Activated B cell treated with CpG ODN at 0.5 μM for 24 hours (primary cell): ENCODE measurements around the gene TATDN2. TPM values are rescaled to one million over a fixed set of nuclear protein-coding genes. Genes with fewer than 3 reads are reported as not detected.

Experiments used
- ATAC-seq: fragments of 200-7000 bp; cut with Tn5 transposase; one replicate; pipeline ENCODE4 v1.10.0; 2021; ENCODE audit warnings: low read depth, mild to moderate bottlenecking, moderate library complexity
- CTCF ChIA-PET: fragments of 350-600 bp; sonication (Branson Sonifier 250); formaldehyde crosslinking; loops from one replicate; lab custom pipeline; 2021; ENCODE audit warnings: antibody characterized with exemption; lab: Charles Lee
- POLR2A ChIA-PET: fragments of 350-600 bp; sonication (Branson Sonifier 250); formaldehyde crosslinking; loops from one replicate; lab custom pipeline; 2021; ENCODE audit warnings: antibody characterized with exemption; lab: Charles Lee
- DNase-seq: peaks from one replicate; pipeline ENCODE4 v3.0.0; 2022
- H3K27ac Mint-ChIP-seq: one replicate; pipeline ENCODE4 v1.8.0; 2020; ENCODE audit warnings: mixed read lengths
- H3K27me3 Mint-ChIP-seq: one replicate; pipeline ENCODE4 v1.8.0; 2021; ENCODE audit warnings: mixed read lengths
- H3K36me3 Mint-ChIP-seq: one replicate; pipeline ENCODE4 v1.8.0; 2021; ENCODE audit warnings: low read depth, mixed read lengths
- H3K4me1 Mint-ChIP-seq: one replicate; pipeline ENCODE4 v1.8.0; 2021; ENCODE audit warnings: mixed read lengths
- H3K4me3 Mint-ChIP-seq: one replicate; pipeline ENCODE4 v1.8.0; 2020; ENCODE audit warnings: mild to moderate bottlenecking, mixed read lengths
- H3K9me3 Mint-ChIP-seq: one replicate; pipeline ENCODE4 v1.8.0; 2020; ENCODE audit warnings: mixed read lengths
- intact Hi-C: fragments of 100-400 bp; cut with micrococcal nuclease; formaldehyde crosslinking; loops from one replicate; pipeline ENCODE4 v1.15.1; 2024
- total RNA-seq: library from RNA; stranded (reverse); gene quantifications from 2 replicates; pipeline ENCODE4 v1.2.3, GENCODE V29; 2022
- TF ChIP-seq, protein P1 (sequence below): fragments of 200-600 bp; IDR thresholded peaks from one replicate; pipeline ENCODE4 v1.8.0; 2022; ENCODE audit warnings: antibody characterized with exemption, mild to moderate bottlenecking

TATDN2 gene
- total RNA-seq, 1 donor from 2014 or later, result 55.6 TPM

DNA sequence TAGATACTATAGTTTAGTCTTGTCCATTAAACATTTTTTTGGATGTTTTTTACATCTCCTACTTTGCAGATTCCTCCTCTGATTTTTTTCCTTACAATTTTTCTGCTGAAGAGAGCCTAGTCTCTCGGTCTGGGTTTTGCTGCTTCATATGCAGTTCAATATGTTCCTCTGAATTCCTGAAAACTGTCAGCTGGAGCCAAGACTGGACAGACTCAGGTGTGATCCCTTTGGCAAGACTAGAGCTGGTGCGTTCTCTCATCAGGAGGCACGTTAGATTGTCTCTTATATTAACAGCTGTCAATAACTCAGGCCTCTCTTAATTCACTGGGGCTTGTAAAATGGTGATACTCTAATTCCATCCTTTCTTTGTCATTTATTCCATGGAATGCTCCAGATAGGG, 57.9 kb downstream of the TATDN2 start:
- H3K9me3 Mint-ChIP-seq, result no peaks in the 10 kb centered on the region
- H3K36me3 Mint-ChIP-seq, result peaks cover 87% of the 10 kb centered on the region
- ATAC-seq, result no peak
- no peak for DNase-seq
- TF ChIP-seq, protein P1, sequence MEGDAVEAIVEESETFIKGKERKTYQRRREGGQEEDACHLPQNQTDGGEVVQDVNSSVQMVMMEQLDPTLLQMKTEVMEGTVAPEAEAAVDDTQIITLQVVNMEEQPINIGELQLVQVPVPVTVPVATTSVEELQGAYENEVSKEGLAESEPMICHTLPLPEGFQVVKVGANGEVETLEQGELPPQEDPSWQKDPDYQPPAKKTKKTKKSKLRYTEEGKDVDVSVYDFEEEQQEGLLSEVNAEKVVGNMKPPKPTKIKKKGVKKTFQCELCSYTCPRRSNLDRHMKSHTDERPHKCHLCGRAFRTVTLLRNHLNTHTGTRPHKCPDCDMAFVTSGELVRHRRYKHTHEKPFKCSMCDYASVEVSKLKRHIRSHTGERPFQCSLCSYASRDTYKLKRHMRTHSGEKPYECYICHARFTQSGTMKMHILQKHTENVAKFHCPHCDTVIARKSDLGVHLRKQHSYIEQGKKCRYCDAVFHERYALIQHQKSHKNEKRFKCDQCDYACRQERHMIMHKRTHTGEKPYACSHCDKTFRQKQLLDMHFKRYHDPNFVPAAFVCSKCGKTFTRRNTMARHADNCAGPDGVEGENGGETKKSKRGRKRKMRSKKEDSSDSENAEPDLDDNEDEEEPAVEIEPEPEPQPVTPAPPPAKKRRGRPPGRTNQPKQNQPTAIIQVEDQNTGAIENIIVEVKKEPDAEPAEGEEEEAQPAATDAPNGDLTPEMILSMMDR, result no peak
- CTCF ChIA-PET, result interaction anchor here (1.4 kb wide), 1 partner anchor 32 kb away, joined by 3 read pairs; no protein-coding TSS in a partner anchor
- H3K4me1 Mint-ChIP-seq, result no peaks in the 10 kb centered on the region
- no peak overlapping the region for H3K4me3 Mint-ChIP-seq
- no peaks in the 10 kb centered on the region for H3K27me3 Mint-ChIP-seq
- peak overlapping the region; percentile 62 for H3K27ac Mint-ChIP-seq
- intact Hi-C loops, result no loop called here
- POLR2A ChIA-PET, result no interaction called here

DNA sequence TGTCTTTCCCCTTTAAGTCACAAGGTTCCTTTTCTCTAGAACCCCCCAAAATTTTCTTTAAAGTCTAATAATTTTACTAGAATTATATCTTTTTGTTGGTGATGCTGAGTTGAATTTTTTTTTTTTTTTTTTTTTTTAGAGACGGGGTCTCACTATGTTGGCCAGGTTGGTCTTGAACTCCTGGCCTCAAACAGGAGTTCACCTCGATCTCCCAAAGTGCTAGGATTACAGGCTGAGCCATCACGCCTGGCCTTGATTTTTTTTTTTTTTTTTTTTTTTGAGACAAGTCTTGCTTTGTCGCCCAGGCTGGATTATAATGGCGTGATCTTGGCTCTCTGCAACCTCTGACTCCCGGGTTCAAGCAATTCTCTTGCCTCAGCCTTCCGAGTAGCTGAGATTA, 60.4 kb downstream of the TATDN2 start:
- intact Hi-C loops, result no loop called here
- ATAC-seq (no peak), DNase-seq (no peak)
- H3K9me3 Mint-ChIP-seq, result no peaks in the 10 kb centered on the region
- TF ChIP-seq, protein P1, result no peak
- no peak overlapping the region for H3K4me3 Mint-ChIP-seq
- H3K36me3 Mint-ChIP-seq, result peaks cover 87% of the 10 kb centered on the region
- POLR2A ChIA-PET, result interaction anchor here (1.1 kb wide), 1 partner anchor 12 kb away, joined by 3 read pairs; the partner anchor contains the start of gene SEC13
- no peaks in the 10 kb centered on the region for H3K4me1 Mint-ChIP-seq
- no peaks in the 10 kb centered on the region for H3K27me3 Mint-ChIP-seq
- no peak overlapping the region for H3K27ac Mint-ChIP-seq
- CTCF ChIA-PET, result no interaction called here

DNA sequence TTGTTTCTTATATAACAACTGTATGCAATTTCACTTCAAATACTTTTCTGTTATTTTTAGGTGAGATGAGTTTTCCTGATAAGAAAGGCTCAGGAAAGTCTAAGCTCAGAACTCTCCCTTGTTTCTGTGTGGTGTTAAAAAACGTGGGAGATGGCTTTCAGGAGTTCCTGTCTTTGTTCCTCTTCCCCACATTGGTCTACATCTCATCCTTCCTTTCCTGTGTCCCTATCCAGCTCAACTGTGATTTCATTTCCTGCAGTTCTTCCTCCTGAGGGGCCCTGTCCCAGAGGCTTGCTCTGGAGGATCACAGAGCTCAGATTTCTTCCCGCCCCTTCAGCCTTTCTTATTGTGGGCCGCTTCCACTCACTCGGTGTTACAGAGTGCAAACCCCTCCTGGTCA, 61.5 kb downstream of the TATDN2 start:
- POLR2A ChIA-PET, result interaction anchor here (1.1 kb wide), 1 partner anchor 11 kb away, joined by 3 read pairs; the partner anchor contains the start of gene SEC13

DNA sequence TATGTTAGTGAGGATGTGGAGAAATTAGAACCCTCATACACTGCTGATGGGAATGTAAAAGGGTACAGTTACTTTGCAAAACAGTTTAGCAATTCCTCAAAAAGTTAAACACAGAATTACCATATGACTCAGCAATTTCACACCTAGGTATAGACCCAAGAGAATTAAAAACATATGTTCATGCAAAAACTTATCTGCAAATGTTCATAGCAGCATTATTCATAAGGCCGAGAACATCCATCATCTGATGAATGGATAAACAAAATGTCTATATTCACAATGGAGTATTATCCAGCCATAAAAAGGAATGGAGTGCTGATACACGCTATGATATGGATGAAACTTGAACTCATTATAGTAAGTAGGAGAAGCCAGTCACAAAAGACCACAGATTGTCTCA, 62.3 kb downstream of the TATDN2 start:
- intact Hi-C loops, result no loop called here
- H3K4me1 Mint-ChIP-seq, result no peaks in the 10 kb centered on the region
- TF ChIP-seq, protein P1, result no peak
- ChIA-PET POLR2A (no interaction called here), CTCF (no interaction called here)
- no peaks in the 10 kb centered on the region for H3K27me3 Mint-ChIP-seq
- ATAC-seq (no peak), DNase-seq (no peak)
- H3K4me3 Mint-ChIP-seq, result no peak overlapping the region
- no peaks in the 10 kb centered on the region for H3K9me3 Mint-ChIP-seq
- H3K27ac Mint-ChIP-seq, result no peak overlapping the region
- peaks cover 86% of the 10 kb centered on the region for H3K36me3 Mint-ChIP-seq

More for the DNA sequence above, 61.5 kb downstream of the TATDN2 start:
- intact Hi-C loops, result no loop called here
- Mint-ChIP-seq H3K36me3 (peaks cover 87% of the 10 kb centered on the region), H3K27ac (no peak overlapping the region), H3K9me3 (no peaks in the 10 kb centered on the region), H3K27me3 (no peaks in the 10 kb centered on the region), H3K4me3 (no peak overlapping the region), H3K4me1 (no peaks in the 10 kb centered on the region)
- DNase-seq (no peak), ATAC-seq (no peak)
- TF ChIP-seq, protein P1, result no peak
- CTCF ChIA-PET, result no interaction called here

- Mint-ChIP-seq H3K27me3 (no peaks in the 10 kb centered on the region), H3K36me3 (peaks cover 85% of the 10 kb centered on the region), H3K9me3 (no peaks in the 10 kb centered on the region), H3K4me1 (no peaks in the 10 kb centered on the region), H3K4me3 (no peak overlapping the region), H3K27ac (no peak overlapping the region)
- DNase-seq, result no peak
- intact Hi-C loops, result no loop called here
- TF ChIP-seq, protein P1, result no peak
- ChIA-PET CTCF (no interaction called here), POLR2A (no interaction called here)
- ATAC-seq, result no peak
These were observed 63.5 kb downstream of the TATDN2 start for GRCh38 chr3:10311710-10312109.
